Midbrain (tissue), 1 donor: ENCODE measurements around the gene GSE1.
A peak's percentile ranks its signal among the peaks of the same experiment; 100 is the strongest.

Experiments used
- DNase-seq: peaks from one replicate; lab custom pipeline; 2025; lab: John Stamatoyannopoulos, UW

GSE1 gene

GRCh38 chr16:85612801-85613603 is at the start of gene GSE1:
TSS of gene GSE1 (plus strand) at chr16:85613322. CDS start at chr16:85613392, 70 bp downstream.
- DNase-seq, result peak; percentile 27

- DNase-seq, result no peak
Measured at GRCh38 chr16:85563515-85564276, 49.4 kb upstream of the GSE1 start.

GRCh38 chr16:85564277-85565051 is 48.7 kb upstream of the GSE1 start:
- DNase-seq, result no peak

- no peak for DNase-seq
Measured at GRCh38 chr16:85565340-85565739, 47.8 kb upstream of the GSE1 start.

GRCh38 chr16:85565801-85566526 is 47.2 kb upstream of the GSE1 start:
- DNase-seq, result no peak

- no peak for DNase-seq
Measured at GRCh38 chr16:85566561-85567100, 46.5 kb upstream of the GSE1 start.

GRCh38 chr16:85567101-85567866 is 45.8 kb upstream of the GSE1 start:
- DNase-seq, result no peak

- no peak for DNase-seq
Measured at GRCh38 chr16:85567935-85568334, 45.2 kb upstream of the GSE1 start.

GRCh38 chr16:85568519-85568918 is 44.6 kb upstream of the GSE1 start:
- DNase-seq, result no peak

- no peak for DNase-seq
Measured at GRCh38 chr16:85569039-85569614, 44.0 kb upstream of the GSE1 start.

- no peak for DNase-seq
Measured at GRCh38 chr16:85569615-85570212, 43.4 kb upstream of the GSE1 start.

GRCh38 chr16:85570213-85570734 is 42.8 kb upstream of the GSE1 start:
- no peak for DNase-seq

- DNase-seq, result no peak
Measured at GRCh38 chr16:85570735-85571562, 42.2 kb upstream of the GSE1 start.

GRCh38 chr16:85571563-85571812 is 41.6 kb upstream of the GSE1 start:
- no peak for DNase-seq

- DNase-seq, result no peak
Measured at GRCh38 chr16:85571813-85572619, 41.1 kb upstream of the GSE1 start.

- DNase-seq, result no peak
Measured at GRCh38 chr16:85573045-85573695, 40.0 kb upstream of the GSE1 start.
